GM19467 (cell line): ENCODE data around the gene ALDOA.

Experiments
- ATAC-seq: cut with Tn5 transposase; IDR thresholded peaks from one replicate; pipeline ENCODE4 v1.9.1; 2021; ENCODE audit warnings: mild to moderate bottlenecking, moderate library complexity; ENCODE audit not compliant: unreplicated experiment

ALDOA gene

GRCh38 chr16:30068750-30069610 lies 3.4 kb downstream of the ALDOA start:
- no peak for ATAC-seq

DNA sequence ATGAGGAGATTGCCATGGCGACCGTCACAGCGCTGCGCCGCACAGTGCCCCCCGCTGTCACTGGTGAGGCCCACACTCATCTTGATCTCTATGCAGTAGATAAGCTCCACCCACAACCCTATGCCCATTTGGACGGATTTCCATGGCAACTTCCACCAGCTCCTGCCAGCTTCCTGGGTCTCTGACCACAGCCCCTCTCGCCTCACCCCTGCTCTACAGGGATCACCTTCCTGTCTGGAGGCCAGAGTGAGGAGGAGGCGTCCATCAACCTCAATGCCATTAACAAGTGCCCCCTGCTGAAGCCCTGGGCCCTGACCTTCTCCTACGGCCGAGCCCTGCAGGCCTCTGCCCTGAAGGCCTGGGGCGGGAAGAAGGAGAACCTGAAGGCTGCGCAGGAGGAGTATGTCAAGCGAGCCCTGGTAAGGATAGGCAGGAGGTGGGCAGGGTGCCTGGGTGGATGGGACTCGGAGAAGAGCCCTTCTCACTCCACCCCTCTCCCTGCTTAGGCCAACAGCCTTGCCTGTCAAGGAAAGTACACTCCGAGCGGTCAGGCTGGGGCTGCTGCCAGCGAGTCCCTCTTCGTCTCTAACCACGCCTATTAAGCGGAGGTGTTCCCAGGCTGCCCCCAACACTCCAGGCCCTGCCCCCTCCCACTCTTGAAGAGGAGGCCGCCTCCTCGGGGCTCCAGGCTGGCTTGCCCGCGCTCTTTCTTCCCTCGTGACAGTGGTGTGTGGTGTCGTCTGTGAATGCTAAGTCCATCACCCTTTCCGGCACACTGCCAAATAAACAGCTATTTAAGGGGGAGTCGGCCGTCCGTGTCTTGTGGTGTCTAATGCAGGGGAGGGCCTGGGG lies 4.3 kb downstream of the ALDOA start:
- ATAC-seq: no peak

DNA sequence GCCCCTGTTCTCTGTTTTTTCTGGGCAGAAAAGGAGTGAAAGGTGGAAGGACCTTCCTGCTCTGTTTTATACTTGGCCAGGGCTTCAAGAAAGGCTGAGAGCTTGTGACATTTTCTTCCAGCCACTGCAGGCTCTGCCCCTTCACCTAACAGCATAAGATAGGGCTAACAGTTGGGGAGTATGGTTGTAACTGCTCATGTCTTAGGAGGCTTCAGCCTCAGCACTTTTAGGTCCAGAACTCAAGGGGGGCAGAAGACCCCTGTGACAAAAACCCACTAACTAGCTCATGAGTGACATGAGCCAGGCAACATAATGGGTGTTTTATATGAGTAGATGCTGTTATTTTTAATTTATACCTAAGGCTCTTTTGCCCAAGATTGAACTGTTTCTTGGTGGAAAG lies 4.9 kb downstream of the ALDOA start:
- ATAC-seq: no peak

GRCh38 chr16:30075503-30076275 lies 10.1 kb downstream of the ALDOA start, which contains the start of gene PPP4C:
PPP4C (plus strand) TSS chr16:30075994; CDS start chr16:30076378, 384 bp downstream.
- ATAC-seq: peak; percentile 59

DNA sequence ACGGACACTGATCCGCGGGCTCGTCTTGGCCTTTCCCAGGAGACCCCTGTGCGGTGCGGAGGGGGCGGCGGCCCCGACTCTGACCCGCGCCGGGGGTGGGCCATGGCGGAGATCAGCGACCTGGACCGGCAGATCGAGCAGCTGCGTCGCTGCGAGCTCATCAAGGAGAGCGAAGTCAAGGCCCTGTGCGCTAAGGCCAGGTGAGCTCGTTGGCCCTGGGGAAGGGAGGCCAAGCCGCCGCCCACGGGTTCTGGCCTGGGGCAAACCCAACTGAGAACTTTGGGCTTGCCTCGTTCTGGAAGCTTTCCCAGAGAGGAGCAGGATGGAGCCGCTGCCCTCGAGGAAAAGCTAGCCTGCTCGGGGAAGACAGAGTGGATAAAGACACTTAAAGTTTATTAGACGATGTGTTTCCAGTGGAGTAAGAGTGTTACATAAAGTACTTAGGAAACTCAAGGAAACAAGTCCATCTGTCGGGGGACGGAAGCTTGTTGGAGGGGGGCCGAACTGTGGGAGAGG lies 10.8 kb downstream of the ALDOA start:
- ATAC-seq: peak; percentile 27

DNA sequence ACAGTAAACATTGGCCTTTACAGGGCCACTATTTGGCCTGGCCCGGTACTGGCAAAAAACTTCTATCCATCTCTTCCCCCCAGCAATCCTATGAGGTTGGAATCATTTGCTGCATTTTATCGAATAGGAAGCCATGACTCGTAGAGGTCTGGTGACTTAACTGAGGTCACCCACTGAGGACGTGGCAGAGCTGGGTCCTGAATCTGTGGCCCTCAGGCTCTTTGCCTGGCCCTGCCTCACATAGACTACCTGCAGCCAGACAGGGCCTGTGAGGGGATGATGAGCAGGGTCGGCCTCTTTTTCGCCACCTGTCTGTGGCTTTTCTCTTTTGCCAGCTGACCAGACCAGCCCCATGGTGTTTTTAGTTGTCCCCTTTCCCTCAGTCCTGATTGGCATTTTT lies 12.1 kb downstream of the ALDOA start:
- no peak for ATAC-seq

DNA sequence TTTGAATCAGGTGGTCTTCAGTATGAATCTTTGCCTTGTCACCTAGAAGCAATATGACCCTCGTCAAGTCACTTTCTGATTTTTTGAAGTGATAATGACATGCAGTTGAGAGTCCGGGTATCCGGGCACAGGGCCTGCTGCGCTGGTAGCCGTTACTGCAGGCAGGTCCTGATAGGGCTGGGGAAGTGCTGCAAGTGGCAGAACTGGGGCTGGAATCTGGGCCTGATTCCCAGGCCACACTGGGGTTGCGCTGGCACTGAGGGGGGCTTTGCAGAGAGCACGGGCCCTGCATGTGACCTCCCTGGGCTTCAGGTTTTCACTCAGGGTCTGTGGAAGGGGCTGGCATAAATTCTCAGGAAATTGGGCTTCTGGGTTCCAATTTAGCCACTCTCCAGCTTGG lies 13.2 kb downstream of the ALDOA start:
- ATAC-seq: no peak

- ATAC-seq: no peak
Measured at GRCh38 chr16:30079480-30079879, 13.9 kb downstream of the ALDOA start.

DNA sequence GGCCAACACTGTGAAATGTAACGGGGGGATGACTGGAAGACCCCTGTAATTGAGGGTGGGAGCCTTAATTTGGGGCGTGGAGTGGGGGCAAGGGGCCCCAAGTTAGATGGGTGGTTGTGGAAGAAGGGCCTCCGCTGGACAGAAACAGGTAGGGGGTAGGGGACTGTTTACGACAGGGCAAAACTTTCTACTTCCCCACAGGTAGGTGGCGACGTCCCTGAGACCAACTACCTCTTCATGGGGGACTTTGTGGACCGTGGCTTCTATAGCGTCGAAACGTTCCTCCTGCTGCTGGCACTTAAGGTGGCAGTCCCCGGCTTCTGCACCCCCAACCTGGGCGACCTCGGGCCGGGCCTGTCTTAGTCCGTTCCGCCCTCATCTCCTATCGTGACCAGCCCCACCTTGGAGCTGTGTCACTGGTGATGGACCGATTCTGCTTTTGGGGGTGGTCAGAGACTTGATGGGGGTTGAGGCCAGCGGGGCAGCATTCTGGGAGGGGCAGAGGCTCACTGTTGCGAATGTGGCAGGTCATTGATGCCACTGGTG lies 17.1 kb downstream of the ALDOA start:
- ATAC-seq: no peak

DNA sequence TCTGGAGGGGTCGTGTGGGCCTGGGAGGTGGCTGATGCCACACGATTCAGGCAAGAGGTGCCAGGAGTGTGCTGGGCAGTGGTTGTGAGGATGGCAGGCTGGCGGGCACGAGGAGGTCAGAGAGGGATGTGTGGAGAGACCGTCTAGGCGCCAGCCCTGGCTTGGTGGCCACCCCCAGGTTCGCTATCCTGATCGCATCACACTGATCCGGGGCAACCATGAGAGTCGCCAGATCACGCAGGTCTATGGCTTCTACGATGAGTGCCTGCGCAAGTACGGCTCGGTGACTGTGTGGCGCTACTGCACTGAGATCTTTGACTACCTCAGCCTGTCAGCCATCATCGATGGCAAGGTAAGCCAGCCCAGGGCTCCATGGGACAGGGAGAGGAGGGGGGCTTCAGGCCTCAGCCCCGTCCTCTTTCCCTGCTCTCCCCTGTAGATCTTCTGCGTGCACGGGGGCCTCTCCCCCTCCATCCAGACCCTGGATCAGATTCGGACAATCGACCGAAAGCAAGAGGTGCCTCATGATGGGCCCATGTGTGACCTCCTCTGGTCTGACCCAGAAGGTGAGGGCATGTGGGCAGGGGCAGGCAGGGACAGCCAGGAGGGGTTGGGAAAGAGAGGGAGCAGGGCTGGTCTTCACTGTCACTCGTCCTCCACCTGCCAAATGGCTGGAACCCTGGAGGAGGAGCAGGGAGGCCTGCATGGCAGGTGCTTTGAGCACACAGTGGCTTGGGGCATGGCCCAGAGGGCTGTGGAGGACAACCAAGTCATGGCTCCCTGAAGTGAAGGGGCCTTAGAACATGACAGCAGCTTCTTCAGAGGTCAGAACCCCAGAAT lies 17.9 kb downstream of the ALDOA start:
- ATAC-seq: no peak

GRCh38 chr16:30084096-30084815 lies 18.7 kb downstream of the ALDOA start:
- no peak for ATAC-seq

GRCh38 chr16:30084816-30085159 lies 19.2 kb downstream of the ALDOA start:
- no peak for ATAC-seq

DNA sequence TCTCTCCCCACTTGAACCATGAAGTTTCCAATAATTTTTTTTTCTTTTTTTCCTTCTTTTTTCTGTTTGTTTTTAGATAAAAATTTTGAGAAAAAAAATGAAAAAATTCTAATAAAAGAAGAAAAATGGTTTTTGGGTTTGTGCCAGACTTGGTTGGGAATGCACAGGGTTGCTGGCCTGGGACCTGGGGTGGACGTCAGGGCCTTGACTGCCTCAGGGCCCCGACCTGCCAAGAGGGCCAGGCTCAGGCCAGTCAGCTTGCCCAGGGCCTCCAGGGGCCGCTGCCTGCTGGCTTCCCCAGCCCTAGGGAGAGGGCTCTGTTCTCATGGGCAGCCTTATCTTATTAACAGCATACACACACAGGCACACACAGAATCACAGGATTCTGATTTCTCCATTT lies 19.7 kb downstream of the ALDOA start:
- no peak for ATAC-seq

GRCh38 chr16:30085820-30086219 lies 20.3 kb downstream of the ALDOA start:
- no peak for ATAC-seq

DNA sequence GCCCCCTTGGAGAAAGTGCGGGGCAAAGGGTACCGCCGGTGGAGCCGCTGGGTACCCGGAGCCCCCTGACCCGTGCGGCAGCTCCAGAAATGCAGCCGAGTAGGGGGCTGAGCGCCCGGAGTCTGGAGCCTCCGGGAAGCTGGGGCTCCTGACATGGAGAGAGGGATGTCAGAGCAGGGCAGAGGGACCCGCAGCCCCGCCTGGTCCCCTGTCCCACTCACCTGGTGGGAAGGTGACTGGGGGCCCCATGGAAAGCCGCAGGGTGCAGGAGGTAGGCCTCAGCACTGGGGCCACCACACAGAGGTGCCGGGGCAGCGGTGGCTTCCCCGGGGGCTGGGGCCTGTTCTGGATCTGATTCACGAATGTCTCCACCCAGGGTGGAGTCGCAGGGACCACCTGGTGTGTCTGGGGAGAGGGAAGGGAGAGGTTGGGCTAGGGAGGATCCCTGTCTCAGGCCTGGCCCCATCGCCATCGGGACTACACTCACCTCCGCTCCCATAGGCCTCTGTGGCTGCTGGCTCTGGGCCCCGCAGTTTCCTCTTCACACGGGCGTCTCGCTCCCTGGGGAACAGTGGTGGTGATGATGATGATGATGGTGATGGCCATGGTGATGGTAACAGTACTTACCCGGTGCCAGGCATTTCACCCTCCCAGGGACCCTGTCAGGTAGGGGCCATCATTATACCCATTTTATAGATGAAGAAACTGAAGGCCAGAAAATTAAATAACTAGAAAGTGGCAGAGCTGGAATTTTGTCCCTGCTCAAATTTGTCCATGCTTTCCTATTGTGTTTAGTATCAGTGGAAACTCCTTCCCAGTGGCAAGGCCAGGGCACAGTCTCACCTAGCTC lies 21.0 kb downstream of the ALDOA start:
- no peak for ATAC-seq

DNA sequence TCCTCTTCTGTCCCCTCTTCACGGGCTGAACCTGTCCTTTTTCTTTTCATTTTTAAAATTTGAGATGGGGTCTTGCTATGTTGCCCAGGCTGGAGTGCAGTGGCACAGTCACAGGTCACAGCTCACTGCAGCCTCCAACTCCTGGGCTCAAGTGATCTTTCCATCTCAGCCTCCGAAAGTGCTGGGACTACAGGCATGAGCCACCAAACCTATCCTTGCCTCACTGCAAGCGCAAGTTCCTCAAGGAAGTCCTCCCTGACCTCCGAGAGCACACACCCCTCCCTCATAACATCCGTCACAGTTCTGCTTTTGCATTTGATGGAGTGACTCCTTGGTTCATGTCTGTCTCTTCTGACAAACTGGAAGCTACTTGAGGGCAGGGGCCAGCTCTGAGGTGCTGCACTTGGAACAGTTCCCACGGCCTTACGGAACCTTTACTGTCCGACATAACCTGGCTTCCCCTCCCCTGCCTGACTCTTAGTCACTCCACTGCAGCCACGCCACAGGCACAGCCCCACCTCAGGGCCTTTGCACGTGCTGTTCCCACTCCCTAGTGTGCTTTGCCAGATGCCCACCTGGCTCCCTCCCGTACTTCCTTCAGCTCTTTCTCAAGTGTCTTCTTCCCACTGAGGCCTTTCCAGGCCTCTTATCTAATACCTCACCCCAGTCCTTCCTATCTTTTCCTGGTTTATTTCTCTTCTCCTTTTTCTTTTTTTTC lies 21.8 kb downstream of the ALDOA start:
- ATAC-seq: no peak

DNA sequence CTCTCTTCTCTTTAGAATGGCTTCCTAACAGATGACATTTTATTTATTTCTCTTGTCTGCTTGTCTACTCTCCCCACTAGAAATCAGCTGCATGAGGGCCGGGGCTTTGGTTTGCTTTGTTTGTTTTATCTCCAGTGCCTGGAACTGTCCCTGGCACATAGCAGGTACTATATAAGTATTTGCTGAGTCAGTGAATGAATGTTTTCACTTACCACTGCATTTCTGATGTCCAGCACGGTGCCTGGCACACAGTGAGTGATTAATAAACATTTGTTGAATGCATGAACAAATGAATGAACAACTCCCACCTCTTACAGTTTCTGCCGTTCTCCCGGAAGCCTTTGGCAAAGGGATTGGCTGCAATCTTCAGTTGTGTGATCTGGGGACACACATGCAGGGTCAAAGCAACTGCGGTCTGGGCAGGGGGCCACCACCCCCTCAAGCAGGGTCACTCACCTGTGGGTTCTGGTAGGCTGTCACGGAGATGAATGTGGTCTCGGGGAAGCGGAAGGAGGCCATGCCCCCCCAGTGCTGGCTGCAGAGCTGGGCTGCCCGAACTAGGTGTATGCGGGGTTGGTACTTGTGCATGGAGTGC lies 22.8 kb downstream of the ALDOA start:
- ATAC-seq: no peak
